Left lung (tissue), 10 donors: ENCODE measurements around the gene BEND6. TPM values are rescaled to one million over a fixed set of nuclear protein-coding genes. Genes with fewer than 3 reads are reported as not detected.

ENCODE experiments used
- ATAC-seq: fragments of 200-7000 bp; cut with Tn5 transposase; one replicate; pipeline ENCODE4 v1.9.1; 2020; ENCODE audit warnings: moderate library complexity
- DNase-seq, 4 donors: peaks; one replicate each; pipeline ENCODE4 v3.0.0-alpha.2; 2013 to 2020
- H3K27ac ChIP-seq, 2 donors: fragments of 200-600 bp; sonication (generic) in 1 of 2; one replicate each; pipeline versions ENCODE4 v1.5.0 to v1.8.0; 2020 to 2021
- H3K27me3 ChIP-seq, 2 donors: fragments of 200-600 bp; sonication (generic) in 1 of 2; one replicate each; pipeline versions ENCODE4 v1.5.0 to v1.8.0; 2020 to 2021
- H3K36me3 ChIP-seq, 2 donors: fragments of 200-600 bp; sonication (generic) in 1 of 2; one replicate each; pipeline versions ENCODE4 v1.5.0 to v1.8.0; 2020 to 2021
- H3K4me1 ChIP-seq, 2 donors: fragments of 200-600 bp; one replicate each; pipeline ENCODE4 v1.8.0; 2021
- H3K4me3 ChIP-seq, 2 donors: fragments of 200-600 bp; sonication (generic) in 1 of 2; one replicate each; pipeline versions ENCODE4 v1.5.0 to v1.8.0; 2020 to 2021; ENCODE audit warnings: mild to moderate bottlenecking in 1 of 2
- H3K9me3 ChIP-seq, 2 donors: fragments of 200-600 bp; sonication (generic) in 1 of 2; one replicate each; pipeline versions ENCODE4 v1.5.0 to v1.8.0; 2020 to 2021
- intact Hi-C, 2 donors: fragments of 100-400 bp; cut with DNase I; formaldehyde crosslinking; loops; one replicate each; pipeline versions ENCODE4 v1.11.2 to v1.14.2; 2022
- polyA plus RNA-seq, 6 donors: library from polyadenylated mRNA; unstranded; fragments of 120-200 nt; gene quantifications; one replicate each; pipeline ENCODE4 v1.2.1, GENCODE V29; 2013; ENCODE audit not compliant: insufficient read length in 6 of 6
- total RNA-seq, 2 donors: library from RNA; stranded (reverse); fragmentation: NEBNext Ultra II Directional; extraction: Animal tissue kit (Norgen Biotek cat#: 25700); gene quantifications; one replicate each; pipeline ENCODE4 v1.2.1, GENCODE V29; 2021
- TF ChIP-seq, protein P1 (sequence below), 2 donors: fragments of 200-600 bp; sonication (generic) in 1 of 2; IDR thresholded peaks; one replicate each; pipeline versions ENCODE4 v1.5.0 to v1.8.0; 2021; ENCODE audit warnings: antibody characterized with exemption in 2 of 2
- donor health status: DM: no; HTN: yes; CAD: no.
- donor health status: DM: no; HTN: no; CAD: no.

BEND6 gene
- total and polyA plus RNA-seq, 8 donors = 1.1 to 3.8 (median 1.6) TPM

DNA sequence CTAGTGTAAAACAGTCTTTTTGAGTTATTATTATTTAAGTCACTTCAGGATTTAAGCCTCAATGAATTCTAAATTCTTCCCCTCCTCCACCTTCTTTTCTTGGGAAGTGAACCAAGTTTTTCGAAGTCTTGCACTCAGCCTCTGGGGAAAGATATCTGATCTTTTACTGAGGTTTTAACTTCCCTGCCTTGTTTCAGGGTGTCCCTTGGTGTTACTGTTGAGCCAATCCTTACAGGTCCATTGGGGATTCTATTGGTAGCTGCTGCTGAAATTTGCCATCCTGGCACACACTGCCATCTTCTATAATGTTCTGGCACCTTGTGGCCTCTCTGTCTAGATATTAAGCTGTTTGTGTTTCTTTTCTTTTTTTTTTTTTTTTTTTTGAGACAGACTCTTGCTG, 31.7 kb downstream of the BEND6 start:
- DNase-seq (no peak), ATAC-seq (no peak)
- Histone ChIP-seq H3K4me1 (no peaks in the 10 kb centered on the region), H3K27me3 (no peaks in the 10 kb centered on the region), H3K27ac (no peak overlapping the region), H3K36me3 (no peaks in the 10 kb centered on the region), H3K9me3 (no peaks in the 10 kb centered on the region), H3K4me3 (no peak overlapping the region)
- intact Hi-C loops = no loop called here
- TF ChIP-seq, protein P1, sequence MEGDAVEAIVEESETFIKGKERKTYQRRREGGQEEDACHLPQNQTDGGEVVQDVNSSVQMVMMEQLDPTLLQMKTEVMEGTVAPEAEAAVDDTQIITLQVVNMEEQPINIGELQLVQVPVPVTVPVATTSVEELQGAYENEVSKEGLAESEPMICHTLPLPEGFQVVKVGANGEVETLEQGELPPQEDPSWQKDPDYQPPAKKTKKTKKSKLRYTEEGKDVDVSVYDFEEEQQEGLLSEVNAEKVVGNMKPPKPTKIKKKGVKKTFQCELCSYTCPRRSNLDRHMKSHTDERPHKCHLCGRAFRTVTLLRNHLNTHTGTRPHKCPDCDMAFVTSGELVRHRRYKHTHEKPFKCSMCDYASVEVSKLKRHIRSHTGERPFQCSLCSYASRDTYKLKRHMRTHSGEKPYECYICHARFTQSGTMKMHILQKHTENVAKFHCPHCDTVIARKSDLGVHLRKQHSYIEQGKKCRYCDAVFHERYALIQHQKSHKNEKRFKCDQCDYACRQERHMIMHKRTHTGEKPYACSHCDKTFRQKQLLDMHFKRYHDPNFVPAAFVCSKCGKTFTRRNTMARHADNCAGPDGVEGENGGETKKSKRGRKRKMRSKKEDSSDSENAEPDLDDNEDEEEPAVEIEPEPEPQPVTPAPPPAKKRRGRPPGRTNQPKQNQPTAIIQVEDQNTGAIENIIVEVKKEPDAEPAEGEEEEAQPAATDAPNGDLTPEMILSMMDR (IDR thresholded peaks at IDR 0.05) = no peak

DNA sequence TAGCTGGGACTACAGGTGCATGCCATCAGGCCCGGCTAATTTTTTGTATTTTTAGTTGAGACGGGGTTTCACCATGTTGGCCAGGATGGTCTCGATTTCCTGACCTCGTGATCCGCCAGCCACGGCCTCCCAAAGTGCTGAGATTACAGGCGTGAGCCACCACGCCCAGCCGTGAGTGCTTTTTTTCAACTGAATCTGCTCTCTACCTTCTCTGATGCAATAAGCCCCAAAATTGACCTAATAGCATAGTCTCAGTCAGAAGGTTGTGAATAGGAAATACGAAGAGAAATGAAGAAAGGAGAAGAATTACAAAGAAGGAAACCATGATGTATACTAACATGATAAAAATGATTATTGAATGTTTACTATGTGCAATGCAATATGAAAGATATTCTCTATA, 33.2 kb downstream of the BEND6 start:
- Histone ChIP-seq H3K36me3 (no peaks in the 10 kb centered on the region), H3K4me1 (no peaks in the 10 kb centered on the region), H3K27ac (no peak overlapping the region), H3K9me3 (no peaks in the 10 kb centered on the region), H3K27me3 (no peaks in the 10 kb centered on the region), H3K4me3 (no peak overlapping the region)
- ATAC-seq (no peak), DNase-seq (no peak)
- intact Hi-C loops = no loop called here
- TF ChIP-seq, protein P1 (IDR thresholded peaks at IDR 0.05) = no peak

DNA sequence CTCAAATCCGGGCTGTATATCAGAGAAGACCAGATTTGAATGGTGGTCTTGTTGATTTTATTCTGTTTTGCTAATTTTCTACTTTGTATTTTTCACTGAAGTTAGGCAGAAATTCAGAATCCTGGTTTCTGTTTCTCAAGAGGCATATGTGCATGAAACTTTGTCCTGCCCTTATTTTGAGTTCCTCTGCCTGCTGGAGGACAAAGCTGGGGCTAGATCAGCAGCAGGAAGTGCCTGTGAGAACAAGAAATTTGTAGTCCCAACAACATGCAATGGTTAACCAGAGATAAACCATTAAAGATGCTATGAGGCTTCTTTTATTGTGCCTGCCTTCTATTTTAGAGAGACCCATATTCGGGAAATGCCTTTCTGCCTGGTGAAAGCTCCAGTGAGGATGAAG, 37.1 kb downstream of the BEND6 start:
- Histone ChIP-seq H3K27me3 (no peaks in the 10 kb centered on the region), H3K4me1 (no peaks in the 10 kb centered on the region), H3K27ac (no peak overlapping the region), H3K36me3 (no peaks in the 10 kb centered on the region), H3K4me3 (no peak overlapping the region), H3K9me3 (no peaks in the 10 kb centered on the region)
- intact Hi-C loops = no loop called here
- no peak for DNase-seq
- TF ChIP-seq, protein P1 (IDR thresholded peaks at IDR 0.05) = no peak
- ATAC-seq = no peak

DNA sequence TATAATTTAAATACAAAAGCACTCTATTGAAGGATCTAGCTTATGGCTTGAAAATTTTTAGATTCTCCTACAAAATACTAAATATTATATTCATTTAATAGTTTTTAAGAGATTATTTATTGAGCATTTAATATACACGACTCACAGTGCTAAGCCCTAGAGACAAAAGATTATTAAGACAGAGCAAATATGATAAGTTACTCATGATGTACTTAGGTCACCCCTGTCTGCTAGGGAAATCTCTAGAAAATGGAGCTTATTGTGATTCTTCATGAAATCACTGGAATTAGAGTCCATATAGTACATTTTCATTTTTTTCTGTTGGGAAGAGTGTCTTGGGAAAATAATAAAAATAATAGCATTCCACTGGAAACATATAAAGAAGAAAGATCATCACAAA, 37.8 kb downstream of the BEND6 start:
- Histone ChIP-seq H3K36me3 (no peaks in the 10 kb centered on the region), H3K27ac (no peak overlapping the region), H3K4me3 (no peak overlapping the region), H3K27me3 (no peaks in the 10 kb centered on the region), H3K4me1 (no peaks in the 10 kb centered on the region), H3K9me3 (no peaks in the 10 kb centered on the region)
- no peak for ATAC-seq
- no peak for DNase-seq
- TF ChIP-seq, protein P1 (IDR thresholded peaks at IDR 0.05) = no peak
- intact Hi-C loops = no loop called here

DNA sequence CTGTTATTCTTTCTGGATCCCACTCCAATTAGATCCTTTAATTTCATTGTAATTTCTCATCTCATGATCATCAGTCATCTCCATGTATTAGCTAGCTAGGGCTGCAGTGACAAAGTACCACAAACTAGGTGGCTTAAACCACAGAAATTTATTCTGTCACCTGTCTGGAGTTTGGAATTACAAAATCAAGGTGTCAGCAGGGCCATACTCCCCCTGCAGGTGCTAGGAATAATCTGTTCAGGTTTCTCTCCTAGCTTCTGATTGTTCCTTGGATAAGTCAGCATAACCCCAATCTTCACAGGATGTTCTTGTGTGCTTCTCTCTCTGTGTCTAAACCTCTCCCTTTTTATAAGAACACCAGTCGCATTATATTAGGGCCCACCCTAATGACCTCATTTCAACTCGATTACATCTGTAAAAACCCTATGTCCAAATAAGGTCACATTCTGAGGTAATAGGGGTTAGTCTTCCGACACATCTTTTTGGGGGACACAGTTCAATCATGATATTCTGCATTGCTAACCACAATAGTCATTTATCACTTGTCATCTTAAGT, 40.5 kb downstream of the BEND6 start:
- Histone ChIP-seq H3K27me3 (no peaks in the 10 kb centered on the region), H3K36me3 (no peaks in the 10 kb centered on the region), H3K27ac (no peak overlapping the region), H3K9me3 (peaks cover 0 to 11% of the 10 kb centered on the region in 2 donors), H3K4me3 (no peak overlapping the region), H3K4me1 (no peaks in the 10 kb centered on the region)
- TF ChIP-seq, protein P1 (IDR thresholded peaks at IDR 0.05) = no peak
- intact Hi-C loops = no loop called here
- no peak for ATAC-seq
- no peak for DNase-seq
